PFSK-1 (cell line): ENCODE measurements around the gene PPARA.

Experiments used
- FOXP2 ChIP-seq: optimal IDR thresholded peaks from 2 replicates; pipeline ENCODE3; 2011; ENCODE audit warnings: borderline replicate concordance, control low read depth, inconsistent platforms; ENCODE audit not compliant: insufficient read depth; ENCODE audit errors: extremely low read length, extremely low read depth
- POLR2AphosphoS5 ChIP-seq: IDR thresholded peaks from 2 replicates; pipeline ENCODE4 v1.6.1; 2012; ENCODE audit warnings: low read depth, mild to moderate bottlenecking, control low read depth, low read length, moderate library complexity
- SIN3A ChIP-seq: IDR thresholded peaks from 2 replicates; pipeline ENCODE4 v1.6.1; 2012; ENCODE audit warnings: mild to moderate bottlenecking, low read length, moderate library complexity, borderline replicate concordance; ENCODE audit not compliant: insufficient read depth
- TAF1 ChIP-seq: IDR thresholded peaks from 2 replicates; pipeline ENCODE4 v1.6.1; 2012; ENCODE audit warnings: low read length, control low read depth, borderline replicate concordance; ENCODE audit not compliant: insufficient read depth
- TF ChIP-seq, protein P1 (sequence below), 2 experiments: IDR thresholded peaks; 2 replicates each; pipeline versions ENCODE4 v1.6.1 to v1.8.0; 2011 to 2012; ENCODE audit warnings: low read depth in 2 of 2, low read length in 2 of 2, control low read depth in 1 of 2, inconsistent platforms in 1 of 2, mild to moderate bottlenecking in 1 of 2, moderate library complexity in 1 of 2; ENCODE audit not compliant: insufficient read depth in 1 of 2

The PPARA gene

DNA sequence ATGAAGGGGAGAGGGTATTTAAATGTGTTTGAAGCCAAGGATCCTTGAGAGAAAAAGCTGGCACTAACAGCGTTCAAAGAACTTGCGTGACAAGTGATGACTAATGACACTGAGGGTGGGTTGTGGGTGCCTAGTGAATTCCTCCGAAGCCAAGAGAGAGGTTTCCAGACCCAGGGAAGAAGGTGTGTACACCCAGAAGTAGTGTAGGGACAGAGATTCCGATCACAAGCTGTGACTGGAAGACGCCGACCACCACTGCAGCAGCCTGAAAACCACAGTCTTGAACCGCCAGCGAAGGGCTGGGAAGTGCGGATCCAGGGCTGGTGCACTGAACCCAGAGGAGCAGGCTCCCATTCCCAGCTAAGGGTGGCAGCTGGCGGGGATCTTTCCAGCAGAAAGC, 9.5 kb downstream of the PPARA start:
- TF ChIP-seq POLR2AphosphoS5 (no peak), SIN3A (no peak), FOXP2 (no peak), TAF1 (no peak)
- TF ChIP-seq, protein P1, sequence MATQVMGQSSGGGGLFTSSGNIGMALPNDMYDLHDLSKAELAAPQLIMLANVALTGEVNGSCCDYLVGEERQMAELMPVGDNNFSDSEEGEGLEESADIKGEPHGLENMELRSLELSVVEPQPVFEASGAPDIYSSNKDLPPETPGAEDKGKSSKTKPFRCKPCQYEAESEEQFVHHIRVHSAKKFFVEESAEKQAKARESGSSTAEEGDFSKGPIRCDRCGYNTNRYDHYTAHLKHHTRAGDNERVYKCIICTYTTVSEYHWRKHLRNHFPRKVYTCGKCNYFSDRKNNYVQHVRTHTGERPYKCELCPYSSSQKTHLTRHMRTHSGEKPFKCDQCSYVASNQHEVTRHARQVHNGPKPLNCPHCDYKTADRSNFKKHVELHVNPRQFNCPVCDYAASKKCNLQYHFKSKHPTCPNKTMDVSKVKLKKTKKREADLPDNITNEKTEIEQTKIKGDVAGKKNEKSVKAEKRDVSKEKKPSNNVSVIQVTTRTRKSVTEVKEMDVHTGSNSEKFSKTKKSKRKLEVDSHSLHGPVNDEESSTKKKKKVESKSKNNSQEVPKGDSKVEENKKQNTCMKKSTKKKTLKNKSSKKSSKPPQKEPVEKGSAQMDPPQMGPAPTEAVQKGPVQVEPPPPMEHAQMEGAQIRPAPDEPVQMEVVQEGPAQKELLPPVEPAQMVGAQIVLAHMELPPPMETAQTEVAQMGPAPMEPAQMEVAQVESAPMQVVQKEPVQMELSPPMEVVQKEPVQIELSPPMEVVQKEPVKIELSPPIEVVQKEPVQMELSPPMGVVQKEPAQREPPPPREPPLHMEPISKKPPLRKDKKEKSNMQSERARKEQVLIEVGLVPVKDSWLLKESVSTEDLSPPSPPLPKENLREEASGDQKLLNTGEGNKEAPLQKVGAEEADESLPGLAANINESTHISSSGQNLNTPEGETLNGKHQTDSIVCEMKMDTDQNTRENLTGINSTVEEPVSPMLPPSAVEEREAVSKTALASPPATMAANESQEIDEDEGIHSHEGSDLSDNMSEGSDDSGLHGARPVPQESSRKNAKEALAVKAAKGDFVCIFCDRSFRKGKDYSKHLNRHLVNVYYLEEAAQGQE (IDR thresholded peaks at IDR 0.05; ENCODE audit: insufficient read depth in 1 of 2, low read depth in 2 of 2, low read length in 2 of 2), result no peak

DNA sequence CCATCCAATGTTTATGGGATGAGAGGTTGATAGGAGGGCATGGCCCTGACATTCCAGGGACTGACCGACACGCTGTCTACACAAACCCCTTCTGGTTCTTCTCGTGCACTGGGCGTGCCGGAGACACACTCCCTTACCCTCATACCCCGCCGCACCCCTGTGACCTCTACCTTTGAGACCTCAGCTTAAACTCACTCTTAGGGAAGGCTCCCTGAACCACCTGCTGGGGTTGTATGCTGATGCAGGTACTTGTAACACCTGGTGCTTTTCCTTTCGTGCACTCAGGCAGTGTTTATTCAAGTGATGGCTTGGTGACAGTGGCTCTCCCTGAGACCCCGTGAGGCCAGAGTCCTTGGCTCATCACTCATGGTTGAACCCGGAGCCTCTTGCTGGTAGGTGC, 12.0 kb downstream of the PPARA start:
- TF ChIP-seq SIN3A, result no peak
- TF ChIP-seq, protein P1 (IDR thresholded peaks at IDR 0.05; ENCODE audit: insufficient read depth in 1 of 2, low read depth in 2 of 2, low read length in 2 of 2), result no peak
- no peak for TF ChIP-seq POLR2AphosphoS5
- no peak for TF ChIP-seq TAF1
- TF ChIP-seq FOXP2, result no peak

DNA sequence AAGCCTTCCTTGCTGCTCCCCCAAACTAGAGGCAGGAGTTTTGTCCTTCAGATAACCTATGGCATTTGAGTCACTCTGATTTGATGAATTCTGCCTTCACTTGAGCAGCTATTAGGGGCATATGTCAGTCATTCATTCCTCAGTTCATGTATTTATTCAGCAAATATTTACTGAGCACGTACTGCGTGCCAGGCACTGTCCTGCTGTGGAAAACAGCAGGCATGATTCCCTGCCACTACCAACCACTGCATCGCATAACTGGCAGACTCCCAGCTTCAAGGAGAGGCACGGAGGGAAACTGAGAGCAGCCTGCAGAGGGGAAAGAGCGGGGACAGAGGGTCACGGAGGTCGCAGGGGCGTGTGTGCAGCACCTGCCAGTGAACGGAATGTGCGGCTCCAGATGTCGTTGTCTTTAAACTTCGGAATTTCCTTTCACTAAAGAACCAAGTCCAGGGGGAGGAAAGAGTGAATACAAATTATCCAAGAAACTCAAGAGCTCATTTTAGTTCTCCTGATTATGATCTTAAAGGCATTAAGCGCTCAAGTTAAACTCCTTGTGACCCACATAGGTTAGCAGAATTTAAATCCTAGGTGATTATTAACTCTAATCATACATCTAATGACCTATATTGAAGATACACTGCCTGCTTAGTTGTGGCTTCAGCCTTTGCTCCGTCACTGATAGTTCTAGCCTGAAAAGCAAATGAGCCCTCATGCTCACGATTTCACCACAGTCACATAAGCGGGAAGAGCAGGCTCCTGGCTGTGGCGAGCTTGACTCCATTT, 12.6 kb downstream of the PPARA start:
- TF ChIP-seq, protein P1 (IDR thresholded peaks at IDR 0.05; ENCODE audit: insufficient read depth in 1 of 2, low read depth in 2 of 2, low read length in 2 of 2), result no peak
- TF ChIP-seq FOXP2, result no peak
- TF ChIP-seq SIN3A, result no peak
- no peak for TF ChIP-seq TAF1
- TF ChIP-seq POLR2AphosphoS5, result no peak

- TF ChIP-seq TAF1 (no peak), FOXP2 (no peak), SIN3A (no peak), POLR2AphosphoS5 (no peak)
- TF ChIP-seq, protein P1 (IDR thresholded peaks at IDR 0.05; ENCODE audit: insufficient read depth in 1 of 2, low read depth in 2 of 2, low read length in 2 of 2), result no peak
These were observed 13.2 kb downstream of the PPARA start for GRCh38 chr22:46163557-46163888.

DNA sequence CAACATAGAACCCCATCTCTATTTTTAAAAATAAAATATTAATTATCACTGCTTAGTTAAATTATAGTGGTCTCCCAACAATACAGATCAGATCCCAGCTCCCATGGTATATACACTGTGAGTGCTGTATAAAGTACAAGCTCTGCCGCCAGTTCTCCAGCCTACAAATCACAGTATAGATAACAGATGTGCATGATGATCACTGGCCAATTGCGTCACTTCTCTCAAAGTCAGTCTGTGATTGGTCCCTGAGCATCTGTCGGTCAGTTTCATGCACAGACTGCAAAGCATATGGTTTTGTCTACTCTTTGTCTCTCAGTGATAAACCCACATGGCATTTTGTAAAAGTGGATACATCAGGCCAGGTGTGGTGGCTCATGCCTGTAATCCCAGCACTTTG, 15.7 kb downstream of the PPARA start:
- TF ChIP-seq, protein P1 (IDR thresholded peaks at IDR 0.05; ENCODE audit: insufficient read depth in 1 of 2, low read depth in 2 of 2, low read length in 2 of 2), result no peak
- no peak for TF ChIP-seq POLR2AphosphoS5
- TF ChIP-seq FOXP2, result no peak
- TF ChIP-seq TAF1, result no peak
- TF ChIP-seq SIN3A, result no peak
